GM12878 (cell line): Measurements from ENCODE around the gene SMG6. TPM values are rescaled to one million over a fixed set of nuclear protein-coding genes. Genes with fewer than 3 reads are reported as not detected.
A peak's percentile ranks its signal among the peaks of the same experiment; 100 is the strongest.

Experiments
- BHLHE40 ChIP-seq, 2 experiments: fragments of 450-650 bp in 1 of 2; IDR thresholded peaks; 2 replicates each; pipeline ENCODE4 v1.6.1; 2011 to 2017; ENCODE audit warnings: low read depth in 2 of 2, borderline replicate concordance in 1 of 2, improper control_type of control experiment in 1 of 2, low read length in 1 of 2, mild to moderate bottlenecking in 1 of 2
- BMI1 ChIP-seq: fragments of 450-650 bp; IDR thresholded peaks from 2 replicates; pipeline ENCODE4 v1.6.1; 2016; ENCODE audit warnings: mild to moderate bottlenecking, moderate library complexity, borderline replicate concordance
- DPF2 ChIP-seq: fragments of 450-650 bp; IDR thresholded peaks from 2 replicates; pipeline ENCODE4 v1.6.1; 2017; ENCODE audit warnings: mild to moderate bottlenecking
- EGR1 ChIP-seq, 2 experiments: IDR thresholded peaks; 1 replicate in 1 of 2; 2 replicates in 1 of 2; pipeline ENCODE4 v1.6.1; 2011 to 2012; ENCODE audit warnings: low read depth in 2 of 2, low read length in 2 of 2, borderline replicate concordance in 1 of 2, mild to moderate bottlenecking in 1 of 2, moderate library complexity in 1 of 2
- EP300 ChIP-seq, 2 experiments: fragments of 150-350 bp in 1 of 2; IDR thresholded peaks; 2 replicates each; pipeline ENCODE4 v1.6.1; 2011 to 2012; ENCODE audit warnings: low read depth in 2 of 2, low read length in 2 of 2, borderline replicate concordance in 1 of 2, improper control_type of control experiment in 1 of 2, inconsistent platforms in 1 of 2; ENCODE audit not compliant: control insufficient read depth in 1 of 2
- FOXM1 ChIP-seq: IDR thresholded peaks from 2 replicates; pipeline ENCODE4 v1.6.1; 2012; ENCODE audit warnings: low read depth, mild to moderate bottlenecking, inconsistent platforms, low read length, moderate library complexity
- IRF4 ChIP-seq: IDR thresholded peaks from 2 replicates; pipeline ENCODE4 v1.6.1; 2011; ENCODE audit warnings: low read depth, low read length
- NR2C1 ChIP-seq: fragments of 450-650 bp; IDR thresholded peaks from 2 replicates; pipeline ENCODE4 v1.6.1; 2017; ENCODE audit warnings: antibody characterized with exemption, mild to moderate bottlenecking, moderate library complexity
- PAX5 ChIP-seq: IDR thresholded peaks from 2 replicates; pipeline ENCODE4 v1.6.1; 2011; ENCODE audit warnings: low read depth, low read length, borderline replicate concordance
- PAX8 ChIP-seq: fragments of 450-650 bp; IDR thresholded peaks from 2 replicates; pipeline ENCODE4 v1.6.1; 2017; ENCODE audit warnings: mild to moderate bottlenecking, moderate library complexity
- POU2F2 ChIP-seq: IDR thresholded peaks from 3 replicates; pipeline ENCODE4 v1.6.1; 2011; ENCODE audit warnings: low read depth, mild to moderate bottlenecking, low read length, borderline replicate concordance
- SP1 ChIP-seq: IDR thresholded peaks from one replicate; pipeline ENCODE4 v1.6.1; 2011; ENCODE audit warnings: low read depth, low read length
- ZBED1 ChIP-seq: IDR thresholded peaks from 2 replicates; pipeline ENCODE4 v1.6.1; 2016; ENCODE audit warnings: borderline replicate concordance
- polyA plus RNA-seq, 11 experiments: library from polyadenylated mRNA; depleted of rRNA in 4 of 11; unstranded in 6 of 11; stranded (reverse) in 5 of 11; fragments of >200 nt; fragmentation: Nextera tagmentation in 4 of 11; fragmentation: Illumina TruSeq in 1 of 11; extraction: Ambion mirVana in 4 of 11; extraction: Trizol in 1 of 11; gene quantifications; 1 replicate in 1 of 11; 2 replicates in 10 of 11; pipeline versions ENCODE4 v1.2.1 to v1.2.3, GENCODE V29; 2011 to 2016; ENCODE audit warnings: inconsistent platforms in 2 of 11, missing spikeins in 2 of 11, low read depth in 1 of 11
- total RNA-seq, 4 experiments: library from RNA; depleted of rRNA in 3 of 4; stranded (reverse); fragments of >200 nt in 3 of 4; fragmentation: Illumina TruSeq in 1 of 4; extraction: Trizol in 1 of 4; gene quantifications; 2 replicates each; pipeline versions ENCODE4 v1.2.1 to v1.2.3, GENCODE V29; 2013 to 2021
- TF ChIP-seq, protein P1 (sequence below): fragments of 450-650 bp; IDR thresholded peaks from 2 replicates; pipeline ENCODE4 v1.6.1; 2017; ENCODE audit warnings: mild to moderate bottlenecking, moderate library complexity
- TF ChIP-seq, protein P2 (sequence below): fragments of 450-650 bp; IDR thresholded peaks from 2 replicates; pipeline ENCODE4 v1.6.1; 2017; ENCODE audit warnings: mild to moderate bottlenecking, moderate library complexity
- TF ChIP-seq, protein P3 (sequence below): fragments of 150-350 bp; IDR thresholded peaks from 2 replicates; pipeline ENCODE4 v1.6.1; 2016; ENCODE audit warnings: low read depth, low read length
- TF ChIP-seq, protein P4 (sequence below): fragments of 450-650 bp; IDR thresholded peaks from 2 replicates; pipeline ENCODE4 v1.6.1; 2014; ENCODE audit warnings: mild to moderate bottlenecking

The SMG6 gene
- total and polyA plus RNA-seq, 10 of the 15 experiments (the other 5 are each of a cell fraction or from before 2014, with no cell fraction given): 0.58 to 28.7 (median 15.7) TPM

DNA sequence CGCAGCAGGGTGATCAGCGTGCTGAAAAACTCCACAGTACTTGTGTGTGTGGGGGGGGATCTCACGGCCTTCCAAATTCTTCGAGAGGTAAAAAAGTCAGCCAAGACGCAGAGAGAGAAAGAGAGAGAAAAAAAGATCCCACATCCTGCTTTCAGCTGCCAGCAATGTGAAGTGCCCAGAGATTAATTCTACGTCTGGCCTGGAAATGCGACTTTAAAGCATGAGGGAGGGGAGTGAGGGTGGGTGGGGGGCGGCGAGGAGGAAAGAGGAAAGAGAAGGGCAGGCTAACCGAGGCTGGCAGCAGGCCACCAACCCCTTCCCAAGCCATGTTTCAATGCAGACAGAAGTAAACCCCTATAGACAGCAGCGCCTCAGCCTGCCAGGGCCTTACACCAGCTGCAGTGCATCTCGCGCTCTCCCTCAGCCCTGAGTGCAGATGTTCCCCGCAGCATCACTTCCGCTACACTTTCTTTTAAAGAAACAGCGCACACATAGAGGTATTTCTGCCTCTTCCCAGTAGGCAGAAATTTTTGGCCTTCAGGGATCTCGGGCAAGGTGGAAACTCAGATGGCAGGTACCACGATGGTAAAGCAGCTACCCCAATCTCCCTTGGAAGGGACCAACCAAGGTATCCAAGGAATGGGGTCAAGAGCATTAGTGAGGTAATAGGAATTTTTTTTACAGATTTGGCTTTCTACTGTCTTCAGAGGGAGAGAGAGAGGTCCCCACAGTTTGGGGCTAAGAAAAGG lies 87.8 kb downstream of the SMG6 start (continued):
- TF ChIP-seq EP300 (IDR thresholded peaks at IDR 0.05; ENCODE audit: borderline replicate concordance in 1 of 2, control insufficient read depth in 1 of 2, low read depth in 2 of 2, low read length in 2 of 2): no peak
- TF ChIP-seq BMI1: no peak
- TF ChIP-seq FOXM1: no peak
- TF ChIP-seq POU2F2: peak; percentile 69; the same call in 1 of the 3 replicates
- no peak for TF ChIP-seq PAX5
- TF ChIP-seq NR2C1: no peak
- no peak for TF ChIP-seq DPF2
- TF ChIP-seq IRF4: no peak
- TF ChIP-seq, protein P1, sequence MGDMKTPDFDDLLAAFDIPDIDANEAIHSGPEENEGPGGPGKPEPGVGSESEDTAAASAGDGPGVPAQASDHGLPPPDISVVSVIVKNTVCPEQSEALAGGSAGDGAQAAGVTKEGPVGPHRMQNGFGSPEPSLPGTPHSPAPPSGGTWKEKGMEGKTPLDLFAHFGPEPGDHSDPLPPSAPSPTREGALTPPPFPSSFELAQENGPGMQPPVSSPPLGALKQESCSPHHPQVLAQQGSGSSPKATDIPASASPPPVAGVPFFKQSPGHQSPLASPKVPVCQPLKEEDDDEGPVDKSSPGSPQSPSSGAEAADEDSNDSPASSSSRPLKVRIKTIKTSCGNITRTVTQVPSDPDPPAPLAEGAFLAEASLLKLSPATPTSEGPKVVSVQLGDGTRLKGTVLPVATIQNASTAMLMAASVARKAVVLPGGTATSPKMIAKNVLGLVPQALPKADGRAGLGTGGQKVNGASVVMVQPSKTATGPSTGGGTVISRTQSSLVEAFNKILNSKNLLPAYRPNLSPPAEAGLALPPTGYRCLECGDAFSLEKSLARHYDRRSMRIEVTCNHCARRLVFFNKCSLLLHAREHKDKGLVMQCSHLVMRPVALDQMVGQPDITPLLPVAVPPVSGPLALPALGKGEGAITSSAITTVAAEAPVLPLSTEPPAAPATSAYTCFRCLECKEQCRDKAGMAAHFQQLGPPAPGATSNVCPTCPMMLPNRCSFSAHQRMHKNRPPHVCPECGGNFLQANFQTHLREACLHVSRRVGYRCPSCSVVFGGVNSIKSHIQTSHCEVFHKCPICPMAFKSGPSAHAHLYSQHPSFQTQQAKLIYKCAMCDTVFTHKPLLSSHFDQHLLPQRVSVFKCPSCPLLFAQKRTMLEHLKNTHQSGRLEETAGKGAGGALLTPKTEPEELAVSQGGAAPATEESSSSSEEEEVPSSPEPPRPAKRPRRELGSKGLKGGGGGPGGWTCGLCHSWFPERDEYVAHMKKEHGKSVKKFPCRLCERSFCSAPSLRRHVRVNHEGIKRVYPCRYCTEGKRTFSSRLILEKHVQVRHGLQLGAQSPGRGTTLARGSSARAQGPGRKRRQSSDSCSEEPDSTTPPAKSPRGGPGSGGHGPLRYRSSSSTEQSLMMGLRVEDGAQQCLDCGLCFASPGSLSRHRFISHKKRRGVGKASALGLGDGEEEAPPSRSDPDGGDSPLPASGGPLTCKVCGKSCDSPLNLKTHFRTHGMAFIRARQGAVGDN: peak; percentile 82; the same call in 1 of the 2 replicates
- no peak for TF ChIP-seq ZBED1
- TF ChIP-seq, protein P2, sequence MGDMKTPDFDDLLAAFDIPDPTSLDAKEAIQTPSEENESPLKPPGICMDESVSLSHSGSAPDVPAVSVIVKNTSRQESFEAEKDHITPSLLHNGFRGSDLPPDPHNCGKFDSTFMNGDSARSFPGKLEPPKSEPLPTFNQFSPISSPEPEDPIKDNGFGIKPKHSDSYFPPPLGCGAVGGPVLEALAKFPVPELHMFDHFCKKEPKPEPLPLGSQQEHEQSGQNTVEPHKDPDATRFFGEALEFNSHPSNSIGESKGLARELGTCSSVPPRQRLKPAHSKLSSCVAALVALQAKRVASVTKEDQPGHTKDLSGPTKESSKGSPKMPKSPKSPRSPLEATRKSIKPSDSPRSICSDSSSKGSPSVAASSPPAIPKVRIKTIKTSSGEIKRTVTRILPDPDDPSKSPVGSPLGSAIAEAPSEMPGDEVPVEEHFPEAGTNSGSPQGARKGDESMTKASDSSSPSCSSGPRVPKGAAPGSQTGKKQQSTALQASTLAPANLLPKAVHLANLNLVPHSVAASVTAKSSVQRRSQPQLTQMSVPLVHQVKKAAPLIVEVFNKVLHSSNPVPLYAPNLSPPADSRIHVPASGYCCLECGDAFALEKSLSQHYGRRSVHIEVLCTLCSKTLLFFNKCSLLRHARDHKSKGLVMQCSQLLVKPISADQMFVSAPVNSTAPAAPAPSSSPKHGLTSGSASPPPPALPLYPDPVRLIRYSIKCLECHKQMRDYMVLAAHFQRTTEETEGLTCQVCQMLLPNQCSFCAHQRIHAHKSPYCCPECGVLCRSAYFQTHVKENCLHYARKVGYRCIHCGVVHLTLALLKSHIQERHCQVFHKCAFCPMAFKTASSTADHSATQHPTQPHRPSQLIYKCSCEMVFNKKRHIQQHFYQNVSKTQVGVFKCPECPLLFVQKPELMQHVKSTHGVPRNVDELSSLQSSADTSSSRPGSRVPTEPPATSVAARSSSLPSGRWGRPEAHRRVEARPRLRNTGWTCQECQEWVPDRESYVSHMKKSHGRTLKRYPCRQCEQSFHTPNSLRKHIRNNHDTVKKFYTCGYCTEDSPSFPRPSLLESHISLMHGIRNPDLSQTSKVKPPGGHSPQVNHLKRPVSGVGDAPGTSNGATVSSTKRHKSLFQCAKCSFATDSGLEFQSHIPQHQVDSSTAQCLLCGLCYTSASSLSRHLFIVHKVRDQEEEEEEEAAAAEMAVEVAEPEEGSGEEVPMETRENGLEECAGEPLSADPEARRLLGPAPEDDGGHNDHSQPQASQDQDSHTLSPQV: no peak
- TF ChIP-seq PAX8: no peak
- no peak for TF ChIP-seq BHLHE40 (IDR thresholded peaks at IDR 0.05; ENCODE audit: borderline replicate concordance in 1 of 2, low read depth in 2 of 2, low read length in 1 of 2)
- TF ChIP-seq, protein P3, sequence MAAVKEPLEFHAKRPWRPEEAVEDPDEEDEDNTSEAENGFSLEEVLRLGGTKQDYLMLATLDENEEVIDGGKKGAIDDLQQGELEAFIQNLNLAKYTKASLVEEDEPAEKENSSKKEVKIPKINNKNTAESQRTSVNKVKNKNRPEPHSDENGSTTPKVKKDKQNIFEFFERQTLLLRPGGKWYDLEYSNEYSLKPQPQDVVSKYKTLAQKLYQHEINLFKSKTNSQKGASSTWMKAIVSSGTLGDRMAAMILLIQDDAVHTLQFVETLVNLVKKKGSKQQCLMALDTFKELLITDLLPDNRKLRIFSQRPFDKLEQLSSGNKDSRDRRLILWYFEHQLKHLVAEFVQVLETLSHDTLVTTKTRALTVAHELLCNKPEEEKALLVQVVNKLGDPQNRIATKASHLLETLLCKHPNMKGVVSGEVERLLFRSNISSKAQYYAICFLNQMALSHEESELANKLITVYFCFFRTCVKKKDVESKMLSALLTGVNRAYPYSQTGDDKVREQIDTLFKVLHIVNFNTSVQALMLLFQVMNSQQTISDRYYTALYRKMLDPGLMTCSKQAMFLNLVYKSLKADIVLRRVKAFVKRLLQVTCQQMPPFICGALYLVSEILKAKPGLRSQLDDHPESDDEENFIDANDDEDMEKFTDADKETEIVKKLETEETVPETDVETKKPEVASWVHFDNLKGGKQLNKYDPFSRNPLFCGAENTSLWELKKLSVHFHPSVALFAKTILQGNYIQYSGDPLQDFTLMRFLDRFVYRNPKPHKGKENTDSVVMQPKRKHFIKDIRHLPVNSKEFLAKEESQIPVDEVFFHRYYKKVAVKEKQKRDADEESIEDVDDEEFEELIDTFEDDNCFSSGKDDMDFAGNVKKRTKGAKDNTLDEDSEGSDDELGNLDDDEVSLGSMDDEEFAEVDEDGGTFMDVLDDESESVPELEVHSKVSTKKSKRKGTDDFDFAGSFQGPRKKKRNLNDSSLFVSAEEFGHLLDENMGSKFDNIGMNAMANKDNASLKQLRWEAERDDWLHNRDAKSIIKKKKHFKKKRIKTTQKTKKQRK: no peak
- no peak for TF ChIP-seq EGR1 (IDR thresholded peaks at IDR 0.05; ENCODE audit: borderline replicate concordance in 1 of 2, low read depth in 2 of 2, low read length in 2 of 2)
- TF ChIP-seq, protein P4, sequence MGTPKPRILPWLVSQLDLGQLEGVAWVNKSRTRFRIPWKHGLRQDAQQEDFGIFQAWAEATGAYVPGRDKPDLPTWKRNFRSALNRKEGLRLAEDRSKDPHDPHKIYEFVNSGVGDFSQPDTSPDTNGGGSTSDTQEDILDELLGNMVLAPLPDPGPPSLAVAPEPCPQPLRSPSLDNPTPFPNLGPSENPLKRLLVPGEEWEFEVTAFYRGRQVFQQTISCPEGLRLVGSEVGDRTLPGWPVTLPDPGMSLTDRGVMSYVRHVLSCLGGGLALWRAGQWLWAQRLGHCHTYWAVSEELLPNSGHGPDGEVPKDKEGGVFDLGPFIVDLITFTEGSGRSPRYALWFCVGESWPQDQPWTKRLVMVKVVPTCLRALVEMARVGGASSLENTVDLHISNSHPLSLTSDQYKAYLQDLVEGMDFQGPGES: no peak
- TF ChIP-seq SP1: no peak
